ENCODE results near the gene FBL.

DNA sequence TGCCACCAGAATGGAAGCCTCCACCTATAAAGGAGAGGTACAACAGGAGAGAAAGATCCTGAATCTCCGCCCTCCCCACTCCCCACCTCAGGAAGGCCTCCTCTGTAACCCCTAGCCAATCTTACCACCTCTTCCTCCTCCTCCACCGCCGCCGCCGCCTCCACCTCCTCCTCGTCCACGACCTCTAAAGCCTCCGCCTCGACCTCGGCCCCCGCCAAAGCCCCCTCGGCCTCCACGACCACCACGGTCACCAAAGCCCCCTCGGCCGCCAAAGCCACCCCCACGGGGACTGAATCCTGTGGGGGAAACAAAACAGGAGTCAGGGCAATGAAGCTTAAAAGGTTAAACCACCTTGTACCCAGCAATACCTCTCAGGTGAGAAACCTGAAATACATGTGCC is 5.7 kb downstream of the FBL start:
- TF ChIP-seq, protein P1, sequence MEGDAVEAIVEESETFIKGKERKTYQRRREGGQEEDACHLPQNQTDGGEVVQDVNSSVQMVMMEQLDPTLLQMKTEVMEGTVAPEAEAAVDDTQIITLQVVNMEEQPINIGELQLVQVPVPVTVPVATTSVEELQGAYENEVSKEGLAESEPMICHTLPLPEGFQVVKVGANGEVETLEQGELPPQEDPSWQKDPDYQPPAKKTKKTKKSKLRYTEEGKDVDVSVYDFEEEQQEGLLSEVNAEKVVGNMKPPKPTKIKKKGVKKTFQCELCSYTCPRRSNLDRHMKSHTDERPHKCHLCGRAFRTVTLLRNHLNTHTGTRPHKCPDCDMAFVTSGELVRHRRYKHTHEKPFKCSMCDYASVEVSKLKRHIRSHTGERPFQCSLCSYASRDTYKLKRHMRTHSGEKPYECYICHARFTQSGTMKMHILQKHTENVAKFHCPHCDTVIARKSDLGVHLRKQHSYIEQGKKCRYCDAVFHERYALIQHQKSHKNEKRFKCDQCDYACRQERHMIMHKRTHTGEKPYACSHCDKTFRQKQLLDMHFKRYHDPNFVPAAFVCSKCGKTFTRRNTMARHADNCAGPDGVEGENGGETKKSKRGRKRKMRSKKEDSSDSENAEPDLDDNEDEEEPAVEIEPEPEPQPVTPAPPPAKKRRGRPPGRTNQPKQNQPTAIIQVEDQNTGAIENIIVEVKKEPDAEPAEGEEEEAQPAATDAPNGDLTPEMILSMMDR (optimal IDR thresholded peaks at IDR 0.05 in 1 of 3, IDR thresholded peaks at IDR 0.05 in 1 of 3, conservative IDR thresholded peaks at IDR 0.05 in 1 of 3; ENCODE audit: extremely low read depth in 1 of 3, insufficient read depth in 2 of 3, low read length in 3 of 3) = no peak
- no peak for TF ChIP-seq EZH2 (IDR thresholded peaks at IDR 0.05; ENCODE audit: low read length)

Measured in keratinocyte (primary cell).